HCT116 (cell line): Measurements from ENCODE around the gene SAMD15. TPM values are rescaled to one million over a fixed set of nuclear protein-coding genes. Genes with fewer than 3 reads are reported as not detected.

Experiments used
- ATAC-seq: fragments of 200-7000 bp; cut with Tn5 transposase; 2 replicates; pipeline ENCODE4 v1.9.1; 2020; ENCODE audit warnings: mild to moderate bottlenecking, moderate library complexity
- BruUV-seq: library from RNA; stranded (reverse); fragments of 400-500 nt; replicated peaks from 2 replicates; lab custom pipeline; 2021; lab: Mats Ljungman, UMichigan
- CTCF ChIA-PET: fragments of 300-600 bp; sonication (Branson Sonifier 250); formaldehyde crosslinking; loops from one replicate; lab custom pipeline; 2021; ENCODE audit warnings: antibody characterized with exemption; lab: Charles Lee
- POLR2A ChIA-PET: fragments of 300-600, 350-600 bp; sonication (Branson Sonifier 250); formaldehyde crosslinking; loops from one replicate; lab custom pipeline; 2021; ENCODE audit warnings: antibody characterized with exemption; lab: Charles Lee
- RAD21 ChIA-PET, 2 experiments: fragments of 300-600 bp; sonication (Branson Sonifier 250); formaldehyde crosslinking; loops; one replicate each; lab custom pipeline; 2023; ENCODE audit warnings: low total read pairs in 2 of 2; ENCODE audit not compliant: uncharacterized antibody in 2 of 2, unreplicated experiment in 2 of 2, low non-redundant PET in 1 of 2; lab: Charles Lee
- DNase-seq: peaks from one replicate; pipeline ENCODE4 v3.0.0-alpha.2; 2010; ENCODE audit warnings: low read depth, low spot score
- H2AFZ ChIP-seq: fragments of 200-600 bp; shearing (Covaris generic), sonication (generic); 2 replicates; pipeline ENCODE4 v1.6.1; 2017; ENCODE audit warnings: low read depth, mixed run types, mixed read lengths, antibody characterized with exemption, low read length; ENCODE audit not compliant: poor library complexity, severe bottlenecking
- H3K27ac ChIP-seq: 2 replicates; pipeline ENCODE4 v1.5.1; 2012; ENCODE audit warnings: low read depth, low read length
- H3K27me3 ChIP-seq: fragments of 200-600 bp; sonication (generic); 2 replicates; pipeline ENCODE4 v1.6.1; 2016; ENCODE audit warnings: mixed run types, low read length, mixed read lengths; ENCODE audit not compliant: insufficient read depth
- H3K36me3 ChIP-seq, 2 experiments: fragments of 200-500 bp in 1 of 2; fragments of 200-600 bp in 1 of 2; sonication (Bioruptor generic) in 1 of 2; sonication (generic) in 1 of 2; 2 replicates each; pipeline versions ENCODE4 v1.5.1 to v1.6.1; 2014 to 2016; ENCODE audit warnings: low read length in 2 of 2, inconsistent platforms in 1 of 2, mixed read lengths in 1 of 2, mixed run types in 1 of 2; ENCODE audit not compliant: insufficient read depth in 2 of 2, control insufficient read depth in 1 of 2
- H3K4me1 ChIP-seq, 2 experiments: fragments of 200-600 bp in 1 of 2; sonication (generic) in 1 of 2; 2 replicates each; pipeline versions ENCODE4 v1.5.1 to v1.6.1; 2012 to 2017; ENCODE audit warnings: low read length in 2 of 2, inconsistent platforms in 1 of 2, mild to moderate bottlenecking in 1 of 2, mixed read lengths in 1 of 2, mixed run types in 1 of 2, moderate library complexity in 1 of 2; ENCODE audit not compliant: insufficient read depth in 2 of 2, control insufficient read depth in 1 of 2
- H3K4me2 ChIP-seq: fragments of 200-600 bp; sonication (generic); 2 replicates; pipeline ENCODE4 v1.6.1; 2017; ENCODE audit warnings: mixed run types, low read length, mixed read lengths
- H3K4me3 ChIP-seq, 2 experiments: fragments of 200-600 bp in 1 of 2; sonication (generic) in 1 of 2; replicated peaks in 1 of 2; 2 replicates each; pipeline ENCODE4 v1.5.1; 2011 to 2016; ENCODE audit warnings: low read length in 2 of 2, control low read depth in 1 of 2, low read depth in 1 of 2, mild to moderate bottlenecking in 1 of 2, mixed read lengths in 1 of 2, mixed run types in 1 of 2
- H3K79me2 ChIP-seq: fragments of 200-600 bp; sonication (generic); 2 replicates; pipeline ENCODE4 v1.6.1; 2017; ENCODE audit warnings: mild to moderate bottlenecking, mixed run types, low read length, moderate library complexity, mixed read lengths; ENCODE audit not compliant: insufficient read depth
- H3K9ac ChIP-seq: fragments of 200-600 bp; sonication (generic); 2 replicates; pipeline ENCODE4 v1.6.1; 2016; ENCODE audit warnings: low read length, mixed read lengths
- H3K9me2 ChIP-seq: fragments of 200-600 bp; sonication (generic), shearing (Covaris generic); 2 replicates; pipeline ENCODE4 v1.6.1; 2017; ENCODE audit warnings: mixed run types, mild to moderate bottlenecking, moderate library complexity; ENCODE audit not compliant: insufficient read depth
- H3K9me3 ChIP-seq, 2 experiments: fragments of 200-500 bp in 1 of 2; fragments of 200-600 bp in 1 of 2; sonication (Bioruptor generic) in 1 of 2; sonication (generic) in 1 of 2; 2 replicates each; pipeline ENCODE4 v1.6.1; 2014 to 2017; ENCODE audit warnings: low read length in 2 of 2, mixed read lengths in 2 of 2, inconsistent platforms in 1 of 2, low read depth in 1 of 2, mild to moderate bottlenecking in 1 of 2, mixed run types in 1 of 2, moderate library complexity in 1 of 2; ENCODE audit not compliant: control insufficient read depth in 1 of 2, insufficient read depth in 1 of 2
- H4K20me1 ChIP-seq: fragments of 200-600 bp; sonication (generic), shearing (Covaris generic); 2 replicates; pipeline ENCODE4 v1.6.1; 2017; ENCODE audit warnings: mixed run types, mild to moderate bottlenecking, moderate library complexity; ENCODE audit not compliant: insufficient read depth
- ATF3 ChIP-seq: IDR thresholded peaks from 2 replicates; pipeline ENCODE4 v1.6.1; 2012
- CBX3 ChIP-seq: IDR thresholded peaks from 2 replicates; pipeline ENCODE4 v1.6.1; 2012; ENCODE audit warnings: low read depth
- CEBPB ChIP-seq: IDR thresholded peaks from 2 replicates; pipeline ENCODE4 v1.6.1; 2012; ENCODE audit warnings: low read depth
- EGR1 ChIP-seq: IDR thresholded peaks from 2 replicates; pipeline ENCODE4 v1.6.1; 2012; ENCODE audit warnings: low read depth
- ELF1 ChIP-seq: IDR thresholded peaks from 2 replicates; pipeline ENCODE4 v1.6.1; 2012; ENCODE audit warnings: low read depth, borderline replicate concordance
- FOSL1 ChIP-seq: IDR thresholded peaks from 2 replicates; pipeline ENCODE4 v1.6.1; 2012; ENCODE audit warnings: low read depth
- JUND ChIP-seq: IDR thresholded peaks from 2 replicates; pipeline ENCODE4 v1.6.1; 2012
- MAX ChIP-seq: IDR thresholded peaks from 2 replicates; pipeline ENCODE4 v1.6.1; 2012
- POLR2A ChIP-seq: IDR thresholded peaks from 2 replicates; pipeline ENCODE4 v1.7.0; 2011; ENCODE audit warnings: borderline replicate concordance; ENCODE audit not compliant: insufficient read depth, insufficient read length; ENCODE audit errors: extremely low read depth
- RAD21 ChIP-seq: IDR thresholded peaks from 2 replicates; pipeline ENCODE4 v1.6.1; 2012; ENCODE audit warnings: low read depth, mild to moderate bottlenecking
- REST ChIP-seq: IDR thresholded peaks from 2 replicates; pipeline ENCODE4 v1.6.1; 2012; ENCODE audit warnings: low read depth
- SP1 ChIP-seq: IDR thresholded peaks from 2 replicates; pipeline ENCODE4 v1.6.1; 2012; ENCODE audit warnings: low read depth
- SRF ChIP-seq: IDR thresholded peaks from 2 replicates; pipeline ENCODE4 v1.6.1; 2012; ENCODE audit warnings: low read depth
- TCF7L2 ChIP-seq: IDR thresholded peaks from 2 replicates; pipeline ENCODE4 v1.7.0; 2011; ENCODE audit warnings: borderline replicate concordance, inconsistent platforms; ENCODE audit not compliant: insufficient read depth, insufficient read length; ENCODE audit errors: extremely low read depth
- YY1 ChIP-seq: IDR thresholded peaks from 2 replicates; pipeline ENCODE4 v1.6.1; 2011; ENCODE audit warnings: low read length, low read depth, moderate library complexity, mild to moderate bottlenecking; ENCODE audit not compliant: insufficient replicate concordance; ENCODE audit errors: extremely low read depth
- ZBTB33 ChIP-seq: IDR thresholded peaks from 2 replicates; pipeline ENCODE4 v1.6.1; 2011; ENCODE audit warnings: mild to moderate bottlenecking, low read length, moderate library complexity; ENCODE audit not compliant: insufficient replicate concordance; ENCODE audit errors: extremely low read depth
- ZFX ChIP-seq: fragments of 450-650 bp; IDR thresholded peaks from 2 replicates; pipeline ENCODE4 v1.6.1; 2017
- ZNF274 ChIP-seq: fragments of 200-500 bp; sonication (Bioruptor generic); IDR thresholded peaks from 2 replicates; pipeline ENCODE4 v1.6.1; 2014; ENCODE audit warnings: mild to moderate bottlenecking, low read depth, low read length, inconsistent platforms
- intact Hi-C: fragments of 100-400 bp; cut with micrococcal nuclease; formaldehyde crosslinking; loops from 2 replicates; pipeline ENCODE4 v1.10.0; 2022
- total RNA-seq: library from RNA; stranded (reverse); gene quantifications from one replicate; pipeline ENCODE4 v1.2.1, GENCODE V29; 2021; ENCODE audit not compliant: unreplicated experiment

The SAMD15 gene
- total RNA-seq, 1 experiment from 2014 or later, result 1.9 TPM

- POLR2A ChIA-PET, result no interaction called here
- no TSS peak for BruUV-seq
- no peaks in the 10 kb centered on the region for H3K27me3 ChIP-seq
Measured at GRCh38 chr14:77438596-77438995, 61.4 kb downstream of the SAMD15 start.

GRCh38 chr14:77439861-77440260 lies 62.7 kb downstream of the SAMD15 start:
- H3K27me3 ChIP-seq, result no peaks in the 10 kb centered on the region
- no peaks in the 10 kb centered on the region for H4K20me1 ChIP-seq
- POLR2A ChIA-PET, result no interaction called here
- H3K4me1 ChIP-seq, result no peaks in the 10 kb centered on the region
- H3K4me2 ChIP-seq, result no peak overlapping the region
- no peak for DNase-seq
- no peaks in the 10 kb centered on the region for H3K9me3 ChIP-seq
- RAD21 ChIA-PET, result no interaction called here
- intact Hi-C loops, result no loop called here
- no peak overlapping the region for H3K9ac ChIP-seq
- no peaks in the 10 kb centered on the region for H3K79me2 ChIP-seq
- CTCF ChIA-PET, result no interaction called here
- H3K36me3 ChIP-seq, result peaks cover 16 to 31% of the 10 kb centered on the region in 2 experiments; a peak in 3 of 4 replicates
- no peak overlapping the region for H3K4me3 ChIP-seq
- no peak for ATAC-seq
- H3K9me2 ChIP-seq, result no peaks in the 10 kb centered on the region
- no TSS peak for BruUV-seq
- no peak overlapping the region for H3K27ac ChIP-seq
- no peak overlapping the region for H2AFZ ChIP-seq
- no peak for TF ChIP-seq POLR2A
- no peak for TF ChIP-seq MAX
- TF ChIP-seq ZBTB33, result no peak
- no peak for TF ChIP-seq REST
- TF ChIP-seq ZFX, result no peak
- TF ChIP-seq EGR1, result no peak
- TF ChIP-seq ZNF274, result no peak
- no peak for TF ChIP-seq CEBPB

More at GRCh38 chr14:77438596-77438995, 61.4 kb downstream of the SAMD15 start:
- CTCF ChIA-PET, result no interaction called here
- Histone ChIP-seq H3K4me3 (no peak overlapping the region), H4K20me1 (no peaks in the 10 kb centered on the region), H3K9me3 (no peaks in the 10 kb centered on the region), H3K9me2 (no peaks in the 10 kb centered on the region), H3K9ac (no peak overlapping the region), H3K4me1 (no peaks in the 10 kb centered on the region), H3K79me2 (no peaks in the 10 kb centered on the region), H3K27ac (no peak overlapping the region), H3K36me3 (peaks cover 16 to 33% of the 10 kb centered on the region in 2 experiments; a peak in 3 of 4 replicates), H2AFZ (no peak overlapping the region), H3K4me2 (no peak overlapping the region)
- TF ChIP-seq ELF1 (no peak), YY1 (no peak), SRF (no peak), MAX (no peak), ZNF274 (no peak), CBX3 (no peak), FOSL1 (no peak), POLR2A (no peak), RAD21 (no peak), TCF7L2 (no peak), ATF3 (no peak), SP1 (no peak), JUND (no peak)
- no peak for DNase-seq
- intact Hi-C loops, result no loop called here
- RAD21 ChIA-PET, result no interaction called here
- ATAC-seq, result no peak
